GM13976 (cell line): Measurements from ENCODE around the gene ZNF407.

Experiments
- DNase-seq: peaks from one replicate; pipeline ENCODE4 v3.0.0; 2012; ENCODE audit warnings: low spot score
- in situ Hi-C: fragments of 300-500 bp; cut with MboI; formaldehyde crosslinking; loops from one replicate; pipeline ENCODE4 v1.12.0; 2022; ENCODE audit warnings: low sequenced_read_pairs, mixed read lengths, inconsistent platforms; ENCODE audit not compliant: unreplicated experiment
- TF ChIP-seq, protein P1 (sequence below): IDR thresholded peaks from 2 replicates; pipeline ENCODE4 v1.5.1; 2012; ENCODE audit warnings: borderline replicate concordance, mild to moderate bottlenecking; ENCODE audit not compliant: insufficient read depth; ENCODE audit errors: extremely low read depth, missing control alignments, control extremely low read depth

Gene ZNF407

DNA sequence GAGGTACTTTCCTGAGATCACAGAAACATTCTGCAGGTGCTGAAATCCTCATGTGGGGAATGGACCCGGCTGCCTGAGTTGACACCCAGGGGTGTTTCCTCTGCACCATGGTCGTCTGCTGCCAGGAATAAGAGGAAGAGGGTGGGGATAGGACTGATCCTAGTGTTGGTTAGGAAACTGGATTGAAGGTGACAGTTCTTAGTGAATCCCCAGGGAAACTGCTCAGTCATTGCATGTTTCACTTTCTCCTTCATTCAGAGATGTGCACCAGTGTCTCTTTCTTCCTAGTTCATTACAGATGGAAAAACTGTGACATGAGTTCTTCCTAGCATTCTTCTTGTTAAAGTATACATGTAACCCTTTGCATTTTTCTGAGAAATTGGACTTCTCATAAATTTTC, 317.0 kb downstream of the ZNF407 start:
- in situ Hi-C loops: no loop called here
- TF ChIP-seq, protein P1, sequence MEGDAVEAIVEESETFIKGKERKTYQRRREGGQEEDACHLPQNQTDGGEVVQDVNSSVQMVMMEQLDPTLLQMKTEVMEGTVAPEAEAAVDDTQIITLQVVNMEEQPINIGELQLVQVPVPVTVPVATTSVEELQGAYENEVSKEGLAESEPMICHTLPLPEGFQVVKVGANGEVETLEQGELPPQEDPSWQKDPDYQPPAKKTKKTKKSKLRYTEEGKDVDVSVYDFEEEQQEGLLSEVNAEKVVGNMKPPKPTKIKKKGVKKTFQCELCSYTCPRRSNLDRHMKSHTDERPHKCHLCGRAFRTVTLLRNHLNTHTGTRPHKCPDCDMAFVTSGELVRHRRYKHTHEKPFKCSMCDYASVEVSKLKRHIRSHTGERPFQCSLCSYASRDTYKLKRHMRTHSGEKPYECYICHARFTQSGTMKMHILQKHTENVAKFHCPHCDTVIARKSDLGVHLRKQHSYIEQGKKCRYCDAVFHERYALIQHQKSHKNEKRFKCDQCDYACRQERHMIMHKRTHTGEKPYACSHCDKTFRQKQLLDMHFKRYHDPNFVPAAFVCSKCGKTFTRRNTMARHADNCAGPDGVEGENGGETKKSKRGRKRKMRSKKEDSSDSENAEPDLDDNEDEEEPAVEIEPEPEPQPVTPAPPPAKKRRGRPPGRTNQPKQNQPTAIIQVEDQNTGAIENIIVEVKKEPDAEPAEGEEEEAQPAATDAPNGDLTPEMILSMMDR: no peak
- no peak for DNase-seq

- in situ Hi-C loops: no loop called here
- TF ChIP-seq, protein P1: no peak
- DNase-seq: no peak
Measured at GRCh38 chr18:74916773-74917393, 319.2 kb downstream of the ZNF407 start.

GRCh38 chr18:74918276-74918790, 320.7 kb downstream of the ZNF407 start:
- TF ChIP-seq, protein P1: no peak
- DNase-seq: no peak
- in situ Hi-C loops: no loop called here

GRCh38 chr18:74921057-74921820, 323.6 kb downstream of the ZNF407 start:
- TF ChIP-seq, protein P1: no peak
- in situ Hi-C loops: no loop called here
- no peak for DNase-seq

DNA sequence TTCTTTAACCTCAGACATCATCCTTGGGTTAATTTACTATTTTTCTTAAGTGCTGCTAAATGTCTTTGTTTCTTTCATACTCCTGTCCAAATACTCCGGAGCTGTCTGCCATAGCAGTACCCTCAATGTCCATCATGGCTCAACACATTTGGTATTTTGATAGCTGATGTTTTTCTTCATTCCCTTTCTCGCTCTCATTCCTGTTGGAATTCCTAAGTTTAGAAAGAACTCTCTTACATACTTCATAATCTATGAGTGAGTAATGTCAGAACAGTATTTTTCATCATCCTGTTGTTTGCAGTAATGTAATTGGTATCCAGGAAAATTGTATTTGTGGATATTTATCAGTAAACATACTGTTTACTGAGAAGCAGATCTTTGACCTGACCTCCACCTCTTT, 328.4 kb downstream of the ZNF407 start:
- no peak for DNase-seq
- TF ChIP-seq, protein P1: no peak
- in situ Hi-C loops: no loop called here

- in situ Hi-C loops: no loop called here
Measured at GRCh38 chr18:74928194-74928968, 330.7 kb downstream of the ZNF407 start.

More at GRCh38 chr18:74928194-74928968, 330.7 kb downstream of the ZNF407 start:
- TF ChIP-seq, protein P1: no peak
- DNase-seq: no peak
